LNCAP (cell line): ENCODE results near the gene APOB.

Experiments used
- TF ChIP-seq, protein P1 (sequence below): fragments of 450-650 bp; IDR thresholded peaks from 2 replicates; pipeline ENCODE4 v1.5.1; 2017; ENCODE audit warnings: mild to moderate bottlenecking

Gene APOB

DNA sequence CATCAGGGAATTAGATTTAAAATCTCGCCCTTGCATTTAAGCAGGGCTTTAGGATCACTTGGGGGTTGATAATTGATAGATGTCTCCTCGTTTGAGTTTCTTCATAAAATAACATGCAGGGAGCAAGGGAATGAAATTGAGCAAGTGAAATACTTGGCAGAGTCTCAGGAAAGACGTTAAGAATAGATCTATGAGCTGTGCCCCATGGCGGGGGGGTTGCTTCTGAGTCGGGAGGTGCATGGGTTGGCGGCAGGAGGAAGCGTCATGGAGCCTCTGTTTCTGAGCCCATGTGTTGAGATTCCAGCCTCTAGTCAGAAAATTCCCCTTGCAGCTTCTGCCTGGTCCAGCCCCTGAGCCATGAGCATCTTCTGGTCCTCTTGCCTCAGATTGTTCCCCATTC lies 82.0 kb downstream of the APOB start:
- TF ChIP-seq, protein P1, sequence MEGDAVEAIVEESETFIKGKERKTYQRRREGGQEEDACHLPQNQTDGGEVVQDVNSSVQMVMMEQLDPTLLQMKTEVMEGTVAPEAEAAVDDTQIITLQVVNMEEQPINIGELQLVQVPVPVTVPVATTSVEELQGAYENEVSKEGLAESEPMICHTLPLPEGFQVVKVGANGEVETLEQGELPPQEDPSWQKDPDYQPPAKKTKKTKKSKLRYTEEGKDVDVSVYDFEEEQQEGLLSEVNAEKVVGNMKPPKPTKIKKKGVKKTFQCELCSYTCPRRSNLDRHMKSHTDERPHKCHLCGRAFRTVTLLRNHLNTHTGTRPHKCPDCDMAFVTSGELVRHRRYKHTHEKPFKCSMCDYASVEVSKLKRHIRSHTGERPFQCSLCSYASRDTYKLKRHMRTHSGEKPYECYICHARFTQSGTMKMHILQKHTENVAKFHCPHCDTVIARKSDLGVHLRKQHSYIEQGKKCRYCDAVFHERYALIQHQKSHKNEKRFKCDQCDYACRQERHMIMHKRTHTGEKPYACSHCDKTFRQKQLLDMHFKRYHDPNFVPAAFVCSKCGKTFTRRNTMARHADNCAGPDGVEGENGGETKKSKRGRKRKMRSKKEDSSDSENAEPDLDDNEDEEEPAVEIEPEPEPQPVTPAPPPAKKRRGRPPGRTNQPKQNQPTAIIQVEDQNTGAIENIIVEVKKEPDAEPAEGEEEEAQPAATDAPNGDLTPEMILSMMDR, result no peak

DNA sequence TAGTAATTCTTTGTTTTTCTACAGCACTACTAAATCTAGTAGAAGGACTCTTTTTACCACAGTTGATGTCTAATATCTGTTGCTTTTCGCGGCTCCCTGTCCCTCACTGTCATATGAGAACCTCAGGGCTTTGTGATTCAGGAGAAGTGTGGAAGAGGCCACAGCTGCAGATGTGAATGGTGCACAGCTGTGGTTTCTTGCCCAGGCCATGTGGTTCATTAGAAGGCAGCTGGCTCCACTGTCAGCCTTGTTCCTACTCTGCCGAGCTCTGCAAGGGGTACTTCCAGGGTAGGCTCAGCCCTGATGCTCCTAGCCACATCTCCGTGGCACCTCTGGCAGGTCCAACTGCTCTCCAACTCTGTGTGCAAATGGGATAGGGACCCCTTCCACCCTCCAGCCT lies 83.9 kb downstream of the APOB start:
- TF ChIP-seq, protein P1, result no peak

DNA sequence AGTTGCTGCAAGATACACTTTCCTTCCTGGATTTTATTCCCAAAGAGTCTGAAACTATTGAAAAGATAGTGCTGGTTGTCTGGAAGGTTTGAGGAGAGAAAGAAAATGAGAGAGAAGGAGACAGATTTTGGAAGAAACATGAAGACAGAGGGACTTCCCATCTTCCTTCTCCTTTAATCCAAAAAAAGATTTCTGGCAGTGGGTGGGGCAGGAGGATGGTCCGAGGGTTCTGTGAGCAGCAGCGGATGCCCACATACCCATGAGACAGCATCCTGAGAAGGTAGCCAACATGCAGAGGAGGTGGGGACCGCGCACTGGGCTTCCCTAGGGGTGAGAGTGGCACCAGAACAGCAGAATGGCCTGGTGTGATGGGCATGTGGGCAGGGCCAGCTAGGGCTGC lies 84.6 kb downstream of the APOB start:
- TF ChIP-seq, protein P1, result no peak

DNA sequence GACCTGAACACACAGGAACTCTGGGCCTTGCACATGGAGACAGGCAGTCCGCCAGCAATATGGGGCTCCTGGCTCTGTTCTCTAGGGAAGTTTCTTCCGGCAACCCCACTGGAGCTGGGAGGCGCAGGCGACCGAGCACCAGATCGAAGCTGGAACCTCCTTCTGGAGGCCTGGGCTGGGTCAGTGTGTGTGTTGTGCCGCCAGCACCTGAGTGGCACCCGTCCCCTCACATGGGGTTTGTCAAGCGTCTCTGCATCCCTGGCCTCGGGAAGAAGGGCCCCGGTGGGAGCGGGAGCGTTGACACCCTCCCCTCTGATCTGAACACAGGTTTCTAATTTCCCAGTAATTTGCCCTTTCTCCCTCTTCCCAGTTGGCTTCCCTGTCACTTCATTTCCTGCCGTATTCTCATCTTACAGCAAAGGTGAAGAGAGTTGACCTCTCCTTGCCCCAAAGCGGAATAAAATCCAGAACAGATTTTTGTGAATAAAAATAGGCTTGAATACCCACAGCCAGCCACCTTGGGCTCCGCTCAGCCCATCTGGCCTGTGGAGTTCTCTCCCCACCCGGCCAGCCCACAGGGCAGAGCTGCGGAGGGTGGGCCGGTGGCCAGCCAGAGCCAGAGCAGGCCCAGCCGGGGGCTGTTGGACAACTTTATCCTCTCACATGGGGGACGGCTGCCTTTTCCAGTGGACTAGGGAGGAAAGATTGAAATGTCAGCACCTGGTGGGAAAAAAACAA lies 85.9 kb downstream of the APOB start:
- TF ChIP-seq, protein P1, result no peak

DNA sequence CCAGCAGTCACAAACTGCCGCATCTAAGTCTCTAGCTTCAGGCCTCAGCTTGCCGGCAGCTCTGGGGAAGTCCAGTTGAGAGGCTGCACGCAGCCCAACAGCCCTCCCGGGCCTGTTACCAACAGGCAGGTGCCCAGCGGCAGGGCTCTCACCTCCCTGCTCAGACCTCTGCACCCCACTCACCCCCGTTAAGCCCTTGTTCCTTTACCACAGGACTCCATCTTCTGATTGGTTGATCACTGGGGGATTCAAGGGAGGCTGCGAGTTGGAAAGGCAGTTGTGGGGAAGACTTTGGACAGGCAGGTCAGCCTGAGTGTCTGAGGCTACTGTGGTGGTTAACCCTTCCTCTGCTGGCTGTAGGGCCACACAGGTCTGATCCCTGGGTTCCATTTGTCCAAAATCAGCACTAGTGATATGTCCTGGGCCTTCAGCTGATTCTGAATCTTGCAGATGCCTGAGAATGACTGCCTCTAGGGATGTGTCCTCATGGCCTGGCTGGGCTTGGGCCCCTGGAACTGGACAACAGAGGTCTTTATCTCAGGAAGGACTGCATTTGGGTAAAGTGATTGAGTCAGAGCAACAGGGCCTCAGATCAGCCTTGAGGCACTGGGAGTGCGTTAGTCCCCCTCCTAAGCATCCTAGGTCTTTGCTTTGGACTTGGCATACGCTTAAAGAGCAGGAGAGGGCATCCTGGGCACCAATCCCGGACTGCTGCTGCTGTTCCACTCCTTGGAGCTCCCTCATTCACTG lies 88.4 kb downstream of the APOB start:
- TF ChIP-seq, protein P1, result no peak

DNA sequence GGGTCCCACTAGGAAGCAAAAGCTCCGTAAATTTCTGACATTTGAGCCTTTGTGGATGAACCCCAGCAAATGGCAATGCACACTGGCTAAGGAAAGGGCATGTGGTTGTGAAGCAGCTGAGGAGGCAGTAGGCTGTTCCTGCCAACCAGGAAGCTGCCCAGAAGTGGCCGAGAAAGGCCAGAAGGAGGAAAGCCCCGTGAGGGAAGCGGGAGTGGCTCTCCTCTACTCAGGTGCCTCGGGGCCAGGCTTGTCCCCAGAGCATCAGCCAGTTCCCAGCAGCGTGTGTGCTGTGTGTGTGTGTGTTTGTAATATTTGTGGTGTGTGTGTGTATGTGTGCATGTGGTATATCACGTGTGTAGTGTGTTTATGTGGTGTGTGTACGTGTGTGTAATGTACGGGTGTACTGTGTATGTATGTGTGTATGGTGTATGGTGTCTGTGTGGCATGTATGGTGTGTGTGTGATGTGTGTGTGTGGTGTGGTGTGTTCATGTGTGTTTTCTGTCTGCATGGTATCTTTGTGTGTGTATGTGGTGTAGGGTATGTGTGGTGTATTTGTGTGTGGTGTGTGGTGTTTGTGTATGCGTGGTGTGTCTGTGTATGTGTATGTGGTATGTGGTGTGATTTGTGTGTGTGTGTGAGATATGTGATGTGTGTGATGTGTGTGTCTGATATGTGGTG lies 90.6 kb downstream of the APOB start:
- TF ChIP-seq, protein P1, result no peak
